Measurements from ENCODE around the gene AQP1.

Gene AQP1

DNA sequence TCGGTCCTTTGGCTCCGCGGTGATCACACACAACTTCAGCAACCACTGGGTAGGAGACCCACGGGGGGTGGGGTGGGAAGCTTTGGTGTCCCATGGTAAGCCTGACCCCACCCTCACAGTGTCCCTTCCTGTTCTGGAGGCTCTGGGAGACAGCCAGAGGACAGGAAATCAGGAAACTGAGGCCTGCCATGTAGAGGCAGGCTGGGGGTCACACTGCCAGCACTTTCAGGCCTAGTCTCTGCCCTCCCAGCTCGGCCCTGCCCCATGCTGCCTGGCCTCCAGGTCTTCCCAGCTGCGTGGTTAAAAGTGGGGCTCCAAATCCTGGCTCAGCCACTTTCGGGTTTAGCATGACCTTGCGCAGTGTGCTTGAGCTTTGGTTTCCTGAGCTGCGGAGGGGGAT, 10.9 kb downstream of the AQP1 start:
- no peak for ATAC-seq

DNA sequence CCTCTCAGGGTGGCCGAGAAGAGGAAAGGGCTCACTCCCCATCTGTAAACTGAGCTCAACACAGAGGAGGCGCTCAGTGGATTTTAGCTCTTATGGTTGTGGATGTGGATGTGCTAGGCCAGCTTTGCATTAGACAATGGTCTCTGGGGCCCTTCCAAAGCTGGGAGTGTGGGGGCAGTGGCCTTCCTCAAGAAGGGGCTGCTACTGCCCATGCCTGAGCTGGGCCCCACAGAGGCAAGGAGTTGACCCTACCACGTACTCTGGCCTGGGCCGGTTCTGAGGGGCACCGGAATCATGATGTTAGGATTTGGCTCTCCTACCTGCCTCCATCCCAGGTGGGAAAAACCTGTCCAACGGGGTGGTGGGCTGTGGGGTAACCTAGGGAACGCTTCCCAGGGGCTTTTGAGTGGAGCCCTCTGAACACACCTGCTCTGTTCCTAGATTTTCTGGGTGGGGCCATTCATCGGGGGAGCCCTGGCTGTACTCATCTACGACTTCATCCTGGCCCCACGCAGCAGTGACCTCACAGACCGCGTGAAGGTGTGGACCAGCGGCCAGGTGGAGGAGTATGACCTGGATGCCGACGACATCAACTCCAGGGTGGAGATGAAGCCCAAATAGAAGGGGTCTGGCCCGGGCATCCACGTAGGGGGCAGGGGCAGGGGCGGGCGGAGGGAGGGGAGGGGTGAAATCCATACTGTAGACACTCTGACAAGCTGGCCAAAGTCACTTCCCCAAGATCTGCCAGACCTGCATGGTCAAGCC, 11.5 kb downstream of the AQP1 start:
- ATAC-seq: no peak

DNA sequence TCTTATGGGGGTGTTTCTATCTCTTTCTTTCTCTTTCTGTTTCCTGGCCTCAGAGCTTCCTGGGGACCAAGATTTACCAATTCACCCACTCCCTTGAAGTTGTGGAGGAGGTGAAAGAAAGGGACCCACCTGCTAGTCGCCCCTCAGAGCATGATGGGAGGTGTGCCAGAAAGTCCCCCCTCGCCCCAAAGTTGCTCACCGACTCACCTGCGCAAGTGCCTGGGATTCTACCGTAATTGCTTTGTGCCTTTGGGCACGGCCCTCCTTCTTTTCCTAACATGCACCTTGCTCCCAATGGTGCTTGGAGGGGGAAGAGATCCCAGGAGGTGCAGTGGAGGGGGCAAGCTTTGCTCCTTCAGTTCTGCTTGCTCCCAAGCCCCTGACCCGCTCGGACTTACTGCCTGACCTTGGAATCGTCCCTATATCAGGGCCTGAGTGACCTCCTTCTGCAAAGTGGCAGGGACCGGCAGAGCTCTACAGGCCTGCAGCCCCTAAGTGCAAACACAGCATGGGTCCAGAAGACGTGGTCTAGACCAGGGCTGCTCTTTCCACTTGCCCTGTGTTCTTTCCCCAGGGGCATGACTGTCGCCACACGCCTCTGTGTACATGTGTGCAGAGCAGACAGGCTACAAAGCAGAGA, 12.2 kb downstream of the AQP1 start:
- ATAC-seq: no peak

DNA sequence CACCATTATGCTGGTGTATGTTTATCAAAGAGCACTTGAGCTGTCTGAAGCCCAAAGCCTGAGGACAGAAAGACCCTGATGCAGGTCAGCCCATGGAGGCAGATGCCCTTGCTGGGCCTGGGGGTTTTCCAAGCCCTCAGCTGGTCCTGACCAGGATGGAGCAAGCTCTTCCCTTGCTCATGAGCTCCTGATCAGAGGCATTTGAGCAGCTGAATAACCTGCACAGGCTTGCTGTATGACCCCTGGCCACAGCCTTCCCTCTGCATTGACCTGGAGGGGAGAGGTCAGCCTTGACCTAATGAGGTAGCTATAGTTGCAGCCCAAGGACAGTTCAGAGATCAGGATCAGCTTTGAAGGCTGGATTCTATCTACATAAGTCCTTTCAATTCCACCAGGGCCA, 13.0 kb downstream of the AQP1 start:
- ATAC-seq: no peak

DNA sequence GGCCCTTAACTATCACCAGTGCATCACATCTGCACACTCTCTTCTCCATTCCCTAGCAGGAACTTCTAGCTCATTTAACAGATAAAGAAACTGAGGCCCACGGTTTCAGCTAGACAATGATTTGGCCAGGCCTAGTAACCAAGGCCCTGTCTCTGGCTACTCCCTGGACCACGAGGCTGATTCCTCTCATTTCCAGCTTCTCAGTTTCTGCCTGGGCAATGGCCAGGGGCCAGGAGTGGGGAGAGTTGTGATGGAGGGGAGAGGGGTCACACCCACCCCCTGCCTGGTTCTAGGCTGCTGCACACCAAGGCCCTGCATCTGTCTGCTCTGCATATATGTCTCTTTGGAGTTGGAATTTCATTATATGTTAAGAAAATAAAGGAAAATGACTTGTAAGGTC, 13.5 kb downstream of the AQP1 start:
- ATAC-seq: no peak

DNA sequence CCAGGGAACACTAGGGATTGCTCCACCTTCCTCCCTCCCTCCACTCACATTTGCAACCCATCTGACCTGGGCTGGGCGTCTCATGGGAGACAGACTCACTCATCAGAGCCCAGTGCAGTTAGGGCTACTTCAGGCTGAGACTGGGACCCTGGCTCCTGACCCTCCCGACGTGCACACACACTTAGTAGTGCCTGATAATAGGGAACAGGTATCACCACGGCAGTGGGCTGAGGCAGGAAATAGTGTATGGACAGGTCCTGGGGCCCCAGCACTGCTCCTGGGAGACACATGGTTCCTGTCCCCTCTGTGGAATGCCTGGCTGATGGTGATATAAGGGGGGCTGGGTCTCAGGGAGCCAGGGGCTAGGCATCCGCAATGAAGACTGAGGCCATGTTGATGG, 14.3 kb downstream of the AQP1 start:
- no peak for ATAC-seq

DNA sequence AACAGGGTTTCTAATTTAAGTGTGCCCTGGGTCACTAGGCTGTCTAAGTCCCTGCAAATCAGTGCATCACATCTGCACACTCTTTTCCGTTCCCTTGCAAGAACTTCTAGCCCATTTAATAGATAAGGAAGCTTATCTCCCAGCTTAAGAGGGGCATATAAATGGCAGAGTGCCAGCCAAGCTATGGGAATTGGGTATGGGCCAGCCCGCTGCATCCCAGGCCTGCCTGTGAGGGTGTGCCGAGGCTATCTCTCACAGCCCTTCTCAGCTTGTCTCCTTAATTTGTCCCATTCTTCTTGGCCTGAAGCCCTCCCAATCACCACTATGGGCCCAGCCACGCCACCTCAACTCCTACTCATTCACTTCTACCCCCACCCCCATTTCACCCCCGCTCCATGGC, 14.7 kb downstream of the AQP1 start:
- ATAC-seq: no peak

DNA sequence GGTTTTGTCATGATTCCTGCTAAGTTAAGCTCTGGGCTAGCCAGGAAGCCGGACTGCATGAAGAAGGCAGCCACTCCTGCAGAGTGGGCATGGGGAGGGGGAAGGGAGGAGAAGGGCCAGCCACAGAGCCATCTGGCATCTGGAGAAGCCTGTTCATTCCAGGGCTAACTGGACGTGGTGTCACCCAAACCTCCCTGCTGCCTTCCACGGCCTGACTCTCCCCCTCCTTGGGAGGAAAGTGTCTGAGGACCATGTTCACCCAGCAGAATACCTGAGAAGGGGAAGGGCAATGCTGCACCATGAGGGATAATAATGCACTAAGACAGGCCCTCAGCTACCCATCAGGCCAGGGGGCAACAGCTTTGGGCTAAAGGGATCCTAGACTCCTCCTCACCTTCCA, 15.4 kb downstream of the AQP1 start:
- ATAC-seq: no peak

DNA sequence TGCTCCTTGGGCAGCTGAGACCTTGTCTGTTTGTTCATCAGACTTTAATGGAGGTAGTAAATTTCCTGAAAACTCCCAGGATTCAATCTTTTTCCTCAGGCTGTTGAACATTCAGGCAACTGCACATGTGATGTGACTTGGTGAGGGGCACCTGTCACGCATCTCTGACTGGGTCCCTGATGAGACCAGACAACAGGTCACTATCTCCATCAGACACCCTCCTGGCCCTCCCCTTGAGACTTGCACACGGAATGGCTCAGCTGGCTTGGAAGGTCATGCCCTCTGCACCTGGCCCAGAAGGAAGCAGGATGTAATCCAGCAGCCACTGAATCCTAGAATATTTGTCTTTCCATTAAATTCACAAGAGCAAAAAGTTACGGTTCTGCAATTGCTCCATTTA, 15.9 kb downstream of the AQP1 start:
- no peak for ATAC-seq

DNA sequence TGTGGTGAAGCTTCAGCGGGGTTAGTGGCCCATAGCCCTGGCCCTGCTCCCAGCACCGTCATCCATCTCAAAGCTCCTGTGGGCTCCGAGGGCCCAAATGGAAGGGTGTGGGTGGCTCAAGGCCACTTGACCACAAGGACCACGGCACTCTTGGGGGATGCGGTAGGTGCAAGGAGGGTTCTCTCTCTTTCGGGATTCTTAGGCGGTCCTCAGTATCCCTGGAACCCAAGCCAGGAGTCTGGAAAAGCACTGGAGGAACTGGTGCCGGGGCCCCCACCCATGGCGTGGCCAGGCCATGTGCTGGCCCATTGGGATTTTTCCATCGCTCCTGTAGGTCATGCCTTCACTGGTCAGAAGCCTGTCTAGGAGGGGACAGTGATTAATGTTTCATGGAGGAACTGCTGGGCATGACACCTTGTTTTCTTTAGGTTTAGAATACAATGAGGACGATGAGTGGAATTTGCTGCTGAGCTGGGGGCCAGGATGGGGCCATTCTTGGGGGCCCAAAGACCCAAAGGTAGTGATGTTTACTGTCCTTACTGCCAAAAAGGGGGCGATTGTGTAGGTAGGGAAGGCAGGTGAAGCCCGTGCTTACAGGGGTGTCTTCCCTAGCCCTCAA, 16.7 kb downstream of the AQP1 start:
- no peak for ATAC-seq

DNA sequence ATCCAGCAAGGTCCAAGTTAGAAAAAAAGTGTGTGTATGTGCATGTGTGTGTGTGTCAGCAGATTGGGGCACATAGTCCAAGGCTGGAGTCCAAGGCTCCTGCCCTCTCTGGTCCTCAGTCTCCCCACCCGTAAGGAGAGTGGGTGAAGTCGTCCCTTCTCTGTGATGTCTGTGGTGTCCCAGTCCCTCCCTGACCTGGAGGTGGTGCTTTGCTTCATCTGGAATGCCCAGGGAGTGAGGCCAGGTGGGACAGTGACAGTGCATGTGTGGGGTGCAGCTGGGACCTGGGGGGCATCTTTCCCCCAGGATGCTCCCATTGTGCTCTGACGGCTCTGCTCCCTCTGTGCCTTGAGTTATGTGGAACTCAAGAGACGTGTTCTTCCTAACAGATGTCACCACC, 18.0 kb downstream of the AQP1 start:
- no peak for ATAC-seq

DNA sequence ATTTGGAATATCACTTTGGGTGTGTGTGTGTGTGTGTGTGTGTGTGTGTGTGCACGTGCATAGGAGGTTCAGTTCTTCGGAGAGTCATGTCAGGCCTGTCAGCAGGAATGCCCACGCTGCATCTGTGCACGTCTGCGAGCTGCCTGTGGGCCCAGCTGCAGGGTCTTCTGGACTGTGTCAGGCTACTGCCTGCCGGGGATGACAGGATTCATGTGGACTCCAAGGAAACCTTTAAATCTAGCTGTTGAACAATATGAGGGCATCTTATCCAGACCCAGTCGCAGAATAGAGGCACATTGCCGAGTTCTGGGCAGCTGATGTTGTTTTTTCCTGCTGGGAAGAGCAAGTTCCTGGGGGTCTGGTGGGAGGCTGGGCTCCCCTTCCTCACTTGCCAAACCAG, 19.0 kb downstream of the AQP1 start:
- no peak for ATAC-seq

DNA sequence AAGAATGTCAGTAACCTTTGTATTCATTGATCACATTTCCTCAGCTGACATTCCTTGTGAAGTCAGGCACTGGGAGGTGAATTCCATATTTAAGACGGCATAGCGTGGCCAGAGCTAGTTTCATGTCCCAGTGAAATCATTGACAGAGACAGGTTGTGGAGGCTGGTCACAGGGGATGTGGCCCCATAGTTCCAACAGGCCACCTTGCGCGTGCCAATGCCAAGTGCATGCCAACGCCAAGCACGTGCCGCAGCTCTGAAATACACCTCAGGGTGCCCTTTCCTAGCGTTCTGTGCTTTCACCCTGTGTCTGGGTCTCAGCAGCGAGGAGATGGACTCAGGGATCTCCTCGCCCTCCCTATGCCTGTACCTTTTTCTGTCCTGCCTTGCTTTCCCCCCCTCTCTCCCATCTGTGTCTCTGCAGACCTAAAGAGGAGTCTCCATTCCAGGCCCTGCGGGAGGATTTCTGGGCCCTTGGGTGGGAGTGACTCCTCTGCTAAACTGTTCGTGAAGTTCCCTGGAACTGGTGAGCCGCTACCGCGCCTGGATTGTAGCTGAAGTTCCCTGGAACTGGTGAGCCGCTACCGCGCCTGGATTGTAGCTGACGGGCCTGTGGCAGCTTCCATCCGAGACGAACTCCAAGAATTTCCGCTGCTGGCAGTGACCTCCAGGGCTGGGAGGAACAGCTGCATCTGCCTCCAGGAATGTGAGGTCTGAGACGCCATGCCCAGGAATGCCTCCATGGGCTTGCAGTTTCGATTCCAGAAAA, 19.7 kb downstream of the AQP1 start:
- ATAC-seq: no peak

DNA sequence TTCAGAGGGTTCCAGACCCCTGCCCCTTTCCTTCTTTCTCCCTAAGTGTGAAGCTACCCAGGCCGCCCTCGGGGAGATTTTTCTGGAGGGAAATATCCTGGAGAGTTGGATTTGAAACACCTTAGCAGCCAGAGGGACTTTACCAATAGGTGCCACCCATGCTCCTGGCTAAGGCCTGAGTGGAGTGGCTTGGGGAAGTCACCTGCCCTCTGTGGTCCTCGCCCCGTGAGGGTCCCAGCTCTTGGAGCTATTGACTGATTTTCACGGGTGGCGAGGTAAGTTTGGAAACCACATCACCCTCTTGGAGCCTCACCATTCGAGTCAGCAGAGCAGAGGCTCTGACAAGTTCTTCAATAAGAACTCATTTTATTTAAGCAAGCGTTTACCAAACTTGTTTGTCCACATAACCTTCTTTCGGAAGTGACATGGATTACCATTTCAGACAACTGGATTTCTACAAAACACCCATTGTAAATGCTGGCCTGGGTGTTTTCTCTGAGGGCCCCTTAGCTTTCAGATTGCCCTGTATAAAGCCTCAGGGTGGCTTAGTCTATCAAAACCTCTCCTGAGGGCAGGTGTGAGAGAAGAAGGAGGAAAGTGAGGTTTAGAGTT, 20.4 kb downstream of the AQP1 start:
- ATAC-seq: no peak

DNA sequence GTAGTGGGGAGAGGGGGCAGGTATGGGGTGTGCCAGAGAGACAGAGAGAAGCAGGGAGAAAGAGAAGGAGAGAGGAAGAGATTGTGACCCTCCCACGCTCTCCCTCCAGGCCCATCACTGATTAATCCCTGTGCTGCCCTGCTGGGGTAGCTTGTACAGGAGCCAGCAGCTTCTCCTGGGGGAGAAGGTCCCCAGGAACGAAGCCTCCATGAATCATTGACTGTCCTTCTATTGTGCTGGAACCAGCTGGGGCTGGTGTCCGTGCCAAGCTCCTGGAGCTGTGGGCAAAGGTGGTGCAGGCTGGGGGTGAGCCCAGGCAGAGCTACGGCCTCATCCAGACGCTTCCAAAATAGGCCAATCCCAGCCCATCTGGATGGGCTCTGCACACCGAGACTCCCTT, 20.9 kb downstream of the AQP1 start:
- no peak for ATAC-seq

DNA sequence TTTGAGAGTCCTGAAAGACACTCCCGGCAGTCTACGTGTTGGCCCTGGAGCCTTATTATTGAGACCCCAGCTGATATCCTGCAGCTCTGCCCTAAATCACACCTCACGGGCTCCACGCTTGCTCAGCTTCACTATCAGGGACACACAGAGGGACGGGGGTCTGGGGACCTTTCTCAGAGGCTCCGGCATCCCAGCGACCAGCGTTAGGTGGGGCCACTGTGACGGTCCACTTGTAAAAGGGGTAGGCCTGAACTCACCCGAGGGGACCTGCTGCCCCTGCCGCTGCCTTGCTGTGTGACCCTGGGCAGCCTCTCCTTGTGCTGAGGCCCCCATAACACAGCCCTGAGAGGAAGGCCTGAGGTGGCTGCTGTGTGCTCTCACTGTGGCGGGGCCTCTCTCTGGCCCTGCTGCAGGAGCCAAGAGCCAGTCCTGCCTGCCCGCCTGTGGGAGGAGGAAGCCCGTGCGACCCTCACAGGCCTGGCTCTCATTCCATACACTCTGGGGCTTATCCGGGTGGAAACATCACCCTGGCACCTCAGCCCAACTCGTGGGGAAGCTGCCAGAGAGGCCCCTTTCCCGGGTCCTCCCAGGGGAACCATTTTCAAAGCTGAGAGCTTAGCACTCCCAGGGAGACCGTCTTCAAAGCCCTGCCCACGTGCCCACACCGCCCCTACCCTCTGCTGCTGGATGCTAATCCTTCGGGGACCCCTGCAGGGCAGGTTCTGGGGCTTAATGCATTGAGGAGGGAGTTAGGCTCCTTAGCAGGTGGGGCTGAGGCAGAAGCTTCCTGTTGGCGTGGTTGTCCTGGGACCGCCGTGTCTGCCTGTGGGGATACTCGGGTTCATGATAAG, 21.7 kb downstream of the AQP1 start:
- no peak for ATAC-seq

DNA sequence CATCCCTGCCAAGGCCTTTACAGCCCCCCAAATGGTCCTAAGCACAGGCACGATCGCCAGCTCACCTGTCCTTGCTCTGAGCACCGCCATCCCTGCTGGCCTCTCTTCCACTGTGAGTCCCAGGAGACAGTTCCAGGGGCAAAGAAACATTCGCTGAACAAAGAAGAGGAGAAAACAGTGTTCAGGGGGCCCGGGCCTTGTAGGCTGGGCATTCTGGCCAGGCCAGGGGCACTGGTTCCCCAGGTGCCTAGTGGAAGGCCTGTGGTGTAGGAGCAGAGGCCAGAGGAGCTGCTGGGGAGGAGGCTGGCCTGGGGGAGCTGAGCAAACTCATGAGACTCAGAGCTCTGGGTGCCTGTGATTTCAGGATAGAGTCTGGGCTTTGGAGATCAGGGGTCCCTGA, 22.6 kb downstream of the AQP1 start:
- no peak for ATAC-seq

DNA sequence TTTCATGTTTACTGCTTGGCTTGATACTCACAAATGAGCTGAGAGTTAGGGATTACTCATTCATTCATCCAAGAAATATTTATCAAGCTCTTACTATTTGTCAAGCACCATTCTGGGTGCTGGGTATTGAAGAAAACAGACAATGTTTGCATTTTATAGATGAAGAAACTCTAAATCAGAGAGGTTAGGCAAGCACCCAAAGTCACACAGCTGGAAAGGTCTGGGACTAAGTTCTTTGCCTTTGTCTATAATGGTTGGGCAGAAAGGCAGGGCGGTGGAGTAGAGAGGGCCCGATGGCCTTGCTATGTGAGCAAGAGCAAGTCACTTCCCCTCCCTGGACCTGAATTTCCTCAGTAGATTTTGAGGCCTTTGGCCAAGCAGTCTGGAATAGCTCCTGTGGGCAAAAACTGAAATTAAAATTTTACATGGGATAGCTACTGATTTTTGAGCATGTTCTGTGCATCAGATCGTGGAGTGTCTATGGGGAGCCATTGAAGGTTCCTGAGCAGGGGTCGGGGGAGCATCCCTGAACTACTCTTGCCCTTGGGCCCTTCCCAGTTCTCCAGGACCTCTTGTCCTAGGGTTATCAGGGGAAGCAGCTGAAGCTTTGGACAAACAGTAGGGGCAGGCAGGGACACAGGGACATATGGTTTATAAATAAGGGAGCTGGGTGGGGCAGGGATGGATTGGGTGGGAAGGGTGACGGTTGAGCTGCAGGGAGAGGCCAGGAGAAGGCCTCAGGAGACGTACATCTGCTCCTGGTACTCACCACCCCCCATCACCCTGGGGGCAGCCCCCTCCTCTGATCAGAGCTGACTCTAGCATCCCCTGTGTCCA, 23.3 kb downstream of the AQP1 start:
- ATAC-seq: no peak

DNA sequence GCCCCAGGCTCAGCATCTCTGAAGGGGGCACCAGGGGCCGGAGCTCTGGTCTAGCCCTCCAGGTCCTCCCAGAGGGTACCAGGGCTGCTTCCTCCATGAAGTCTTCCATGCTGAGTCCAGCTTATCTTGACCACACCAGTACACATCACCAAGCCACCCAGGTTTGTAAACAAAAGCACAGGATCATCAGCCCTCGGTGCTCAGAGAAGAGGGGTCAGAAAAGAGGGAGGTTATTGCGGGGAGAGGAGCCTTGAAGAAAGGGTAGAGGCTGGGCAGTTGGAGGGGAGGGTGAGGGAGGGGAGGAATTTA, 23.9 kb downstream of the AQP1 start:
- ATAC-seq: no peak

DNA sequence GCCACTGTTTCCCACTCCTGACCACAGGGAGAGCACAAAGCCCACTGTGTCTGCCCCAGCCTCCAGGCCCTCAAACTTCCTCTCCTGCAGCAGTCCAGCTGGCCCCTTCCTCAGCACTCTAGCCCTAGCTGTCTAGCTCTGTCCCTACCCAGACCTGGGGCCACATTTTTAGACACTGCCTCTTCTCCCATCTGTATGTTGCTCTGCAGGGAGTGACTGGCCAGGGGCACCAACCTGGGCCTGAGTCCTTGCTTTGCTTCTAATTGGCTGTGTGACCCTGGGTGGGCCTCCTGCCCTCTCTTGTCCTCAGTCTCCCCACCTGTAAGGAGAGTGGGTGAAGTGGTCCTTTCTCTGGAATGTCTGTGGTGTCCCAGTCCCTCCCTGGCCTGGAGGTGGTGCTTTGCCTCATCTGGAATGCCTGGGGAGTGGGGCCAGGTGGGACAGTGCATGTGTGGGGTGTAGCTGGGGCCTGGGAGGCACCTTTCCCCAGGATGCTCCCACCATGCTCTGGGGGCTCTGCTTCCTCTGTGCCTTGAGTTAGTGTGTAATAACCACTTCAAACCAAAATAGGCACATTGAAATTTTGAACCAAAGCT, 25.1 kb downstream of the AQP1 start:
- ATAC-seq: no peak

DNA sequence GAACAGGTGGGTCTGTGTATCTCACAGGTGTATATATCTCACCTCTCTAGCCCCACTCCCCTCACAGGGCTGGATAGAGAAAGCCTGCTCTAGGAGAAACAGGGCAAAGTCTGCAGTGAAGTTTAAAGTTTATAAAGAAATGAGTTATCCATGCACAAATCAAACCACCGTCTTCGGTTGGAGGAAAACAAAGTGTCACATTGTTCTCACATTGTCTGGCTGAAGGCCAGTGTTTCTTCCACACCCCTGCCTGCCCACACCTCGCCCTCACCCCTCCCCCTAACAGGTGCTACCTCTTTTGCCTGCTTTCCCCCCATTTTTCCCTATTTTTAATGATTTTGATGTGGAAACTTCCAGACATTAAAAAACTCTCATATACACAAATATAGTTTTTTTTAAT, 25.8 kb downstream of the AQP1 start:
- ATAC-seq: no peak
